ENCODE data around the gene CHID1.

The CHID1 gene

GRCh38 chr11:859394-860131 lies 51.0 kb downstream of the CHID1 start:
- Histone ChIP-seq H3K4me1 (ENCODE audit: control insufficient read depth, insufficient read depth, low read depth, low read length) (peaks cover 70% of the 10 kb centered on the region), H3K36me3 (ENCODE audit: control insufficient read depth in 1 of 2, insufficient read depth in 2 of 2, low read depth in 1 of 2, low read length in 2 of 2) (peaks cover 28 to 64% of the 10 kb centered on the region in 2 experiments), H3K18ac (ENCODE audit: low read depth in 1 of 2, low read length in 2 of 2) (peak overlapping the region; percentile 38 to 86), H3K79me1 (replicated peaks; ENCODE audit: low read length, poor library complexity, severe bottlenecking) (peaks cover 26% of the 10 kb centered on the region), H2BK15ac (ENCODE audit: low read depth, poor library complexity, severe bottlenecking) (no peak overlapping the region), H3K23ac (ENCODE audit: low read length in 2 of 2) (no peak overlapping the region), H3K4me2 (ENCODE audit: low read length, poor library complexity, severe bottlenecking) (peak overlapping the region; percentile 40), H3K4ac (ENCODE audit: low read depth in 1 of 2, low read length in 2 of 2) (peak overlapping the region in 1 of 2 experiments; percentile 47), H3K27ac (ENCODE audit: low read length, poor library complexity, severe bottlenecking) (peak overlapping the region; percentile 45), H3K9me3 (ENCODE audit: control insufficient read depth, low read length) (no peaks in the 10 kb centered on the region), H2BK12ac (ENCODE audit: low read length in 2 of 2) (peak overlapping the region in 1 of 2 experiments; percentile 75), H2AK5ac (ENCODE audit: low read length, severe bottlenecking) (peak overlapping the region; percentile 68), H3K14ac (ENCODE audit: low read length in 2 of 2) (peak overlapping the region in 1 of 2 experiments; percentile 86), H4K8ac (ENCODE audit: low read length) (peak overlapping the region; percentile 78), H3K27me3 (ENCODE audit: control insufficient read depth in 1 of 2, insufficient read depth in 1 of 2, low read length in 2 of 2) (no peaks in the 10 kb centered on the region), H2AFZ (ENCODE audit: low read depth, low read length) (no peak overlapping the region), H3K4me3 (ENCODE audit: insufficient read depth in 1 of 2, low read depth in 1 of 2, low read length in 2 of 2) (peak overlapping the region; percentile 35 to 45), H3K9ac (ENCODE audit: low read length) (peak overlapping the region; percentile 54), H2BK5ac (ENCODE audit: low read depth, low read length, poor library complexity, severe bottlenecking) (no peak overlapping the region), H2BK120ac (ENCODE audit: low read depth, low read length) (peak overlapping the region; percentile 37), H4K91ac (ENCODE audit: low read length) (peak overlapping the region; percentile 66)
- DNase-seq: peak; percentile 68
- 89% methylated on average over 29 of the region's 31 CpGs for WGBS

GRCh38 chr11:858762-859339 lies 51.8 kb downstream of the CHID1 start:
- Histone ChIP-seq H2BK15ac (ENCODE audit: low read depth, poor library complexity, severe bottlenecking) (no peak overlapping the region), H3K18ac (ENCODE audit: low read depth in 1 of 2, low read length in 2 of 2) (no peak overlapping the region), H3K4me3 (ENCODE audit: insufficient read depth in 1 of 2, low read depth in 1 of 2, low read length in 2 of 2) (no peak overlapping the region), H2AK5ac (ENCODE audit: low read length, severe bottlenecking) (no peak overlapping the region), H3K4ac (ENCODE audit: low read depth in 1 of 2, low read length in 2 of 2) (peak overlapping the region in 1 of 2 experiments; percentile 26), H3K27ac (ENCODE audit: low read length, poor library complexity, severe bottlenecking) (no peak overlapping the region), H2AFZ (ENCODE audit: low read depth, low read length) (no peak overlapping the region), H2BK120ac (ENCODE audit: low read depth, low read length) (no peak overlapping the region), H2BK5ac (ENCODE audit: low read depth, low read length, poor library complexity, severe bottlenecking) (no peak overlapping the region), H2BK12ac (ENCODE audit: low read length in 2 of 2) (peak overlapping the region in 1 of 2 experiments; percentile 58), H3K9ac (ENCODE audit: low read length) (no peak overlapping the region), H3K36me3 (ENCODE audit: control insufficient read depth in 1 of 2, insufficient read depth in 2 of 2, low read depth in 1 of 2, low read length in 2 of 2) (peaks cover 22 to 64% of the 10 kb centered on the region in 2 experiments), H3K27me3 (ENCODE audit: control insufficient read depth in 1 of 2, insufficient read depth in 1 of 2, low read length in 2 of 2) (no peaks in the 10 kb centered on the region), H3K23ac (ENCODE audit: low read length in 2 of 2) (no peak overlapping the region), H4K91ac (ENCODE audit: low read length) (peak overlapping the region; percentile 32), H3K79me1 (replicated peaks; ENCODE audit: low read length, poor library complexity, severe bottlenecking) (peaks cover 26% of the 10 kb centered on the region), H4K8ac (ENCODE audit: low read length) (no peak overlapping the region), H3K4me2 (ENCODE audit: low read length, poor library complexity, severe bottlenecking) (no peak overlapping the region), H3K9me3 (ENCODE audit: control insufficient read depth, low read length) (no peaks in the 10 kb centered on the region), H3K14ac (ENCODE audit: low read length in 2 of 2) (peak overlapping the region in 1 of 2 experiments; percentile 89), H3K4me1 (ENCODE audit: control insufficient read depth, insufficient read depth, low read depth, low read length) (peaks cover 66% of the 10 kb centered on the region)
- WGBS: 96% methylated on average over 37 of the region's 37 CpGs
- DNase-seq: no peak

GRCh38 chr11:858053-858761 lies 52.4 kb downstream of the CHID1 start:
- Histone ChIP-seq H3K9ac (ENCODE audit: low read length) (no peak overlapping the region), H3K4me2 (ENCODE audit: low read length, poor library complexity, severe bottlenecking) (no peak overlapping the region), H4K8ac (ENCODE audit: low read length) (peak overlapping the region; percentile 31), H3K27ac (ENCODE audit: low read length, poor library complexity, severe bottlenecking) (no peak overlapping the region), H3K79me1 (replicated peaks; ENCODE audit: low read length, poor library complexity, severe bottlenecking) (peaks cover 29% of the 10 kb centered on the region), H2BK12ac (ENCODE audit: low read length in 2 of 2) (peak overlapping the region in 1 of 2 experiments; percentile 4), H2BK120ac (ENCODE audit: low read depth, low read length) (no peak overlapping the region), H3K14ac (ENCODE audit: low read length in 2 of 2) (peak overlapping the region in 1 of 2 experiments; percentile 9), H2AK5ac (ENCODE audit: low read length, severe bottlenecking) (no peak overlapping the region), H3K18ac (ENCODE audit: low read depth in 1 of 2, low read length in 2 of 2) (no peak overlapping the region), H3K4ac (ENCODE audit: low read depth in 1 of 2, low read length in 2 of 2) (no peak overlapping the region), H3K4me1 (ENCODE audit: control insufficient read depth, insufficient read depth, low read depth, low read length) (peaks cover 62% of the 10 kb centered on the region), H2AFZ (ENCODE audit: low read depth, low read length) (no peak overlapping the region), H3K9me3 (ENCODE audit: control insufficient read depth, low read length) (no peaks in the 10 kb centered on the region), H4K91ac (ENCODE audit: low read length) (no peak overlapping the region), H2BK15ac (ENCODE audit: low read depth, poor library complexity, severe bottlenecking) (no peak overlapping the region), H3K4me3 (ENCODE audit: insufficient read depth in 1 of 2, low read depth in 1 of 2, low read length in 2 of 2) (no peak overlapping the region), H3K27me3 (ENCODE audit: control insufficient read depth in 1 of 2, insufficient read depth in 1 of 2, low read length in 2 of 2) (no peaks in the 10 kb centered on the region), H3K36me3 (ENCODE audit: control insufficient read depth in 1 of 2, insufficient read depth in 2 of 2, low read depth in 1 of 2, low read length in 2 of 2) (peaks cover 16 to 63% of the 10 kb centered on the region in 2 experiments), H3K23ac (ENCODE audit: low read length in 2 of 2) (no peak overlapping the region), H2BK5ac (ENCODE audit: low read depth, low read length, poor library complexity, severe bottlenecking) (no peak overlapping the region)
- no peak for DNase-seq
- WGBS: 89% methylated on average over 27 of the region's 27 CpGs

- H3K14ac ChIP-seq (ENCODE audit: low read length in 2 of 2): no peak overlapping the region
- no peak overlapping the region for H2AK5ac ChIP-seq (ENCODE audit: low read length, severe bottlenecking)
- H2BK120ac ChIP-seq (ENCODE audit: low read depth, low read length): no peak overlapping the region
- H3K27ac ChIP-seq (ENCODE audit: low read length, poor library complexity, severe bottlenecking): no peak overlapping the region
- no peak overlapping the region for H3K4me2 ChIP-seq (ENCODE audit: low read length, poor library complexity, severe bottlenecking)
- no peak overlapping the region for H2BK12ac ChIP-seq (ENCODE audit: low read length in 2 of 2)
- no peaks in the 10 kb centered on the region for H3K27me3 ChIP-seq (ENCODE audit: control insufficient read depth in 1 of 2, insufficient read depth in 1 of 2, low read length in 2 of 2)
- H3K79me1 ChIP-seq (replicated peaks; ENCODE audit: low read length, poor library complexity, severe bottlenecking): peaks cover 36% of the 10 kb centered on the region
- no peak overlapping the region for H3K23ac ChIP-seq (ENCODE audit: low read length in 2 of 2)
- H4K91ac ChIP-seq (ENCODE audit: low read length): no peak overlapping the region
- no peaks in the 10 kb centered on the region for H3K9me3 ChIP-seq (ENCODE audit: control insufficient read depth, low read length)
- H3K36me3 ChIP-seq (ENCODE audit: control insufficient read depth in 1 of 2, insufficient read depth in 2 of 2, low read depth in 1 of 2, low read length in 2 of 2): peaks cover 7 to 60% of the 10 kb centered on the region in 2 experiments
- H2AFZ ChIP-seq (ENCODE audit: low read depth, low read length): no peak overlapping the region
- no peak overlapping the region for H3K9ac ChIP-seq (ENCODE audit: low read length)
- DNase-seq: no peak
- H2BK5ac ChIP-seq (ENCODE audit: low read depth, low read length, poor library complexity, severe bottlenecking): no peak overlapping the region
- H3K4me3 ChIP-seq (ENCODE audit: insufficient read depth in 1 of 2, low read depth in 1 of 2, low read length in 2 of 2): no peak overlapping the region
- H3K18ac ChIP-seq (ENCODE audit: low read depth in 1 of 2, low read length in 2 of 2): no peak overlapping the region
- no peak overlapping the region for H4K8ac ChIP-seq (ENCODE audit: low read length)
- H3K4me1 ChIP-seq (ENCODE audit: control insufficient read depth, insufficient read depth, low read depth, low read length): peaks cover 64% of the 10 kb centered on the region
- H3K4ac ChIP-seq (ENCODE audit: low read depth in 1 of 2, low read length in 2 of 2): peak overlapping the region in 1 of 2 experiments; percentile 16
- 95% methylated on average over 7 of the region's 8 CpGs for WGBS
- H2BK15ac ChIP-seq (ENCODE audit: low read depth, poor library complexity, severe bottlenecking): no peak overlapping the region
Observed at GRCh38 chr11:856397-856796, 54.2 kb downstream of the CHID1 start.

All from mesenchymal stem cell (in vitro differentiated cells and primary cell).